HepG2 (cell line): ENCODE measurements around the gene THADA. TPM values are rescaled to one million over a fixed set of nuclear protein-coding genes. Genes with fewer than 3 reads are reported as not detected.

Experiments used
- ATAC-seq: fragments of 200-7000 bp; cut with Tn5 transposase; 3 replicates; pipeline ENCODE4 v1.9.1; 2020; ENCODE audit warnings: mild to moderate bottlenecking, moderate library complexity
- BruUV-seq: library from RNA; stranded (reverse); fragments of 400-500 nt; replicated peaks from 2 replicates; lab custom pipeline; 2021; lab: Mats Ljungman, UMichigan
- CTCF ChIA-PET: fragments of 300-600 bp; formaldehyde crosslinking; extraction: SDS; loops from one replicate; lab custom pipeline; 2021; ENCODE audit warnings: low total read pairs, inconsistent platforms, low intra/inter-chr PET ratio; lab: Yijun Ruan, JAX
- POLR2A ChIA-PET: fragments of 350-600 bp; sonication (Branson Sonifier 250); formaldehyde crosslinking; loops from one replicate; lab custom pipeline; 2020; ENCODE audit warnings: antibody characterized with exemption, inconsistent platforms; lab: Yijun Ruan, JAX
- DNase-seq: peaks from one replicate; pipeline ENCODE4 v3.0.0-alpha.2; 2015; ENCODE audit warnings: low spot score
- FAIRE-seq: peaks from 3 replicates; lab custom pipeline; 2011; peaks lifted over from hg19 to GRCh38; lab: Jason Lieb, UNC
- H2AFZ ChIP-seq: one replicate; pipeline ENCODE4 v1.6.1; 2011; ENCODE audit warnings: low read length, inconsistent platforms
- H3K27ac ChIP-seq: fragments of 300-600 bp; 3 replicates; pipeline ENCODE4 v1.8.0; 2011; ENCODE audit warnings: mixed run types, mild to moderate bottlenecking, mixed read lengths, low read length, inconsistent platforms; ENCODE audit not compliant: insufficient read depth; ENCODE audit errors: extremely low read length
- H3K27me3 ChIP-seq, 2 experiments: fragments of 200-600 bp in 1 of 2; 2 replicates in 1 of 2; 3 replicates in 1 of 2; pipeline versions ENCODE4 v1.6.0 to v1.8.0; 2011; ENCODE audit warnings: low read length in 2 of 2, mild to moderate bottlenecking in 2 of 2, moderate library complexity in 2 of 2, inconsistent platforms in 1 of 2; ENCODE audit not compliant: insufficient read depth in 2 of 2, control insufficient read depth in 1 of 2
- H3K36me3 ChIP-seq, 2 experiments: fragments of 200-600 bp in 1 of 2; replicated peaks in 1 of 2; 2 replicates in 1 of 2; 3 replicates in 1 of 2; pipeline versions ENCODE4 v1.5.1 to v1.8.0; 2011; ENCODE audit warnings: low read length in 2 of 2, inconsistent platforms in 1 of 2; ENCODE audit not compliant: insufficient read depth in 2 of 2, control insufficient read depth in 1 of 2
- H3K4me1 ChIP-seq: 2 replicates; pipeline ENCODE4 v1.5.1; 2012; ENCODE audit warnings: low read length, inconsistent platforms; ENCODE audit not compliant: insufficient read depth
- H3K4me2 ChIP-seq: 2 replicates; pipeline ENCODE4 v1.6.0; 2011; ENCODE audit warnings: low read depth, low read length, inconsistent platforms
- H3K4me3 ChIP-seq, 3 experiments: fragments of 200-600 bp in 1 of 3; sonication (generic), shearing (Covaris generic) in 1 of 3; replicated peaks in 1 of 3; 2 replicates each; pipeline ENCODE4 v1.5.1; 2011 to 2016; ENCODE audit warnings: low read length in 3 of 3, inconsistent platforms in 2 of 3, low read depth in 2 of 3, mild to moderate bottlenecking in 2 of 3, control low read depth in 1 of 3, mixed read lengths in 1 of 3; ENCODE audit not compliant: insufficient read depth in 1 of 3
- H3K79me2 ChIP-seq: one replicate; pipeline ENCODE4 v1.6.1; 2011; ENCODE audit warnings: low read length, inconsistent platforms; ENCODE audit not compliant: insufficient read depth
- H3K9ac ChIP-seq: 2 replicates; pipeline ENCODE4 v1.6.0; 2011; ENCODE audit warnings: mild to moderate bottlenecking, low read depth, low read length, inconsistent platforms; ENCODE audit not compliant: insufficient read depth
- H3K9me3 ChIP-seq: 2 replicates; pipeline ENCODE4 v1.5.1; 2012; ENCODE audit warnings: mild to moderate bottlenecking, low read length
- H4K20me1 ChIP-seq: 2 replicates; pipeline ENCODE4 v1.6.0; 2011; ENCODE audit warnings: inconsistent platforms, mild to moderate bottlenecking, low read length, moderate library complexity; ENCODE audit not compliant: insufficient read depth
- AGO2 ChIP-seq: fragments of 200-400 bp; formaldehyde crosslinking; optimal IDR thresholded peaks from 2 replicates; pipeline ENCODE3; 2017; ENCODE audit warnings: mild to moderate bottlenecking, low read depth, low read length, moderate library complexity
- CENPT ChIP-seq: sonication (generic); formaldehyde crosslinking; IDR thresholded peaks from 2 replicates; pipeline ENCODE4 v1.8.0; 2022; ENCODE audit warnings: low read depth, mild to moderate bottlenecking, moderate library complexity, missing genetic modification reagents
- CSRNP1 ChIP-seq: sonication (generic); formaldehyde crosslinking; IDR thresholded peaks from 2 replicates; pipeline ENCODE4 v1.8.1; 2023; ENCODE audit warnings: mild to moderate bottlenecking, missing genetic modification reagents
- EEA1 ChIP-seq: sonication (generic); formaldehyde crosslinking; IDR thresholded peaks from 2 replicates; pipeline ENCODE4 v1.5.1; 2020; ENCODE audit warnings: mild to moderate bottlenecking, missing genetic modification reagents, borderline replicate concordance
- LCORL ChIP-seq, 2 experiments: fragments of 450-650 bp in 1 of 2; sonication (generic) in 1 of 2; formaldehyde crosslinking in 1 of 2; IDR thresholded peaks; 2 replicates each; pipeline versions ENCODE4 v1.5.0 to v1.6.1; 2017 to 2020; ENCODE audit warnings: antibody characterized with exemption in 1 of 2, missing genetic modification reagents in 1 of 2
- MAFF ChIP-seq: IDR thresholded peaks from 2 replicates; pipeline ENCODE4 v1.6.1; 2011; ENCODE audit warnings: low read depth, low read length, improper control_type of control experiment
- MLX ChIP-seq: IDR thresholded peaks from 2 replicates; pipeline ENCODE4 v1.6.1; 2016
- MYNN ChIP-seq: sonication (generic); formaldehyde crosslinking; IDR thresholded peaks from 2 replicates; pipeline ENCODE4 v1.4.0; 2020; ENCODE audit warnings: mild to moderate bottlenecking, low read depth, missing genetic modification reagents
- NFKBIZ ChIP-seq: IDR thresholded peaks from 2 replicates; pipeline ENCODE4 v1.6.1; 2018; ENCODE audit warnings: missing genetic modification reagents, missing compliant biosample characterization
- TOE1 ChIP-seq: sonication (generic); formaldehyde crosslinking; IDR thresholded peaks from 2 replicates; pipeline ENCODE4 v1.4.0; 2020; ENCODE audit warnings: mild to moderate bottlenecking, missing genetic modification reagents
- ZNF441 ChIP-seq: sonication (generic); formaldehyde crosslinking; IDR thresholded peaks from 2 replicates; pipeline ENCODE4 v1.7.0; 2021; ENCODE audit warnings: missing genetic modification reagents, borderline replicate concordance
- ZNF619 ChIP-seq: sonication (generic); formaldehyde crosslinking; IDR thresholded peaks from 2 replicates; pipeline ENCODE4 v1.4.0; 2020; ENCODE audit warnings: mild to moderate bottlenecking, missing genetic modification reagents
- ZNF704 ChIP-seq: sonication (generic); formaldehyde crosslinking; IDR thresholded peaks from 2 replicates; pipeline ENCODE4 v1.8.1; 2023; ENCODE audit warnings: mild to moderate bottlenecking, inconsistent platforms, moderate library complexity, missing genetic modification reagents, borderline replicate concordance
- ZNF720 ChIP-seq: sonication (generic); formaldehyde crosslinking; IDR thresholded peaks from 2 replicates; pipeline ENCODE4 v1.4.0; 2020; ENCODE audit warnings: missing genetic modification reagents
- ZNF766 ChIP-seq: sonication (generic); formaldehyde crosslinking; IDR thresholded peaks from 2 replicates; pipeline ENCODE4 v1.5.0; 2020; ENCODE audit warnings: missing genetic modification reagents, borderline replicate concordance
- ZNF891 ChIP-seq: sonication (generic); formaldehyde crosslinking; IDR thresholded peaks from 2 replicates; pipeline ENCODE4 v1.5.0; 2020; ENCODE audit warnings: mild to moderate bottlenecking, missing genetic modification reagents
- ZSCAN29 ChIP-seq: sonication (generic); formaldehyde crosslinking; conservative IDR thresholded peaks from 2 replicates; pipeline ENCODE4 v1.4.0; 2020; ENCODE audit warnings: mild to moderate bottlenecking, missing genetic modification reagents
- WGBS: methylation state at CpG from one replicate; pipeline ENCODE4 v1.1.6; 2017; ENCODE audit warnings: low lambda C conversion rate; 5-methylcytosine and 5-hydroxymethylcytosine counted together
- in situ Hi-C: cut with HindIII; loops from 2 replicates; pipeline ENCODE4 v1.10.0; 2017; ENCODE audit warnings: low pct_unique_long_range_greater_than_20kb; ENCODE audit not compliant: extremely low pct_ligation_motif_present
- intact Hi-C: fragments of 100-400 bp; cut with micrococcal nuclease; formaldehyde crosslinking; loops from one replicate; pipeline ENCODE4 v1.10.0; 2022; ENCODE audit not compliant: unreplicated experiment
- polyA plus RNA-seq, 8 experiments: library from polyadenylated mRNA; depleted of rRNA in 3 of 8; stranded (reverse) in 7 of 8; unstranded in 1 of 8; fragments of >200 nt; fragmentation: Illumina TruSeq in 4 of 8; extraction: Trizol in 4 of 8; gene quantifications; 2 replicates each; pipeline versions ENCODE4 v1.2.1 to v1.2.3, GENCODE V29; 2011 to 2016; ENCODE audit warnings: low read depth in 4 of 8, missing spikeins in 1 of 8, mixed read lengths in 1 of 8; ENCODE audit not compliant: insufficient read depth in 1 of 8
- total RNA-seq, 5 experiments: library from RNA; depleted of rRNA; stranded (reverse); fragments of >200 nt; fragmentation: Illumina TruSeq; extraction: Trizol; gene quantifications; 2 replicates each; pipeline ENCODE4 v1.2.3, GENCODE V29; 2016; ENCODE audit warnings: low read depth in 1 of 5

Gene THADA
- total and polyA plus RNA-seq, 2 of the 13 experiments (the other 11 are each of a cell fraction or from before 2014, with no cell fraction given) = 12.7 to 21.7 TPM

- BruUV-seq = no TSS peak
- H3K36me3 ChIP-seq = no peaks in the 10 kb centered on the region; a peak in 2 of 5 replicates
- intact Hi-C loops (no loop called here), in situ Hi-C loops (no loop called here)
- H3K4me3 ChIP-seq = no peak overlapping the region
- no peak overlapping the region for H2AFZ ChIP-seq
- no peaks in the 10 kb centered on the region for H4K20me1 ChIP-seq
- CTCF ChIA-PET = no interaction called here
- TF ChIP-seq CENPT (CRISPR knock-in tag) = no peak
- TF ChIP-seq ZNF891 (CRISPR knock-in tag) = no peak
- 98% methylated on average over 7 of the region's 7 CpGs for WGBS
- H3K79me2 ChIP-seq = no peaks in the 10 kb centered on the region
- FAIRE-seq = no peak
- peaks cover 17% of the 10 kb centered on the region for H3K4me1 ChIP-seq
- H3K27ac ChIP-seq = no peak overlapping the region
- no peak for ATAC-seq
- DNase-seq = no peak
- no peak overlapping the region for H3K4me2 ChIP-seq
- POLR2A ChIA-PET = interaction anchor here (0.5 kb wide), 1 partner anchor 96 kb away, joined by 3 read pairs; no protein-coding TSS in a partner anchor
- no peak overlapping the region for H3K9ac ChIP-seq
- H3K27me3 ChIP-seq = no peaks in the 10 kb centered on the region
- H3K9me3 ChIP-seq = no peaks in the 10 kb centered on the region
These were observed 328.5 kb downstream of the THADA start for GRCh38 chr2:43267381-43267780.

- Histone ChIP-seq H3K27me3 (no peaks in the 10 kb centered on the region), H2AFZ (no peak overlapping the region), H3K4me3 (no peak overlapping the region), H3K9me3 (no peaks in the 10 kb centered on the region), H3K79me2 (no peaks in the 10 kb centered on the region), H3K27ac (no peak overlapping the region), H3K4me2 (no peak overlapping the region), H3K4me1 (peaks cover 13% of the 10 kb centered on the region), H3K36me3 (no peaks in the 10 kb centered on the region; a peak in 2 of 5 replicates), H4K20me1 (no peaks in the 10 kb centered on the region), H3K9ac (no peak overlapping the region)
- FAIRE-seq = no peak
- POLR2A ChIA-PET = no interaction called here
- BruUV-seq = no TSS peak
- in situ Hi-C loops = no loop called here
- intact Hi-C loops = no loop called here
- ATAC-seq = no peak
- CTCF ChIA-PET = no interaction called here
- 96% methylated on average over 4 of the region's 4 CpGs for WGBS
- no peak for DNase-seq
- TF ChIP-seq AGO2 = no peak
- TF ChIP-seq ZNF720 = no peak
- no peak for TF ChIP-seq MLX (CRISPR knock-in tag)
- no peak for TF ChIP-seq NFKBIZ (CRISPR knock-in tag)
- no peak for TF ChIP-seq MYNN
- no peak for TF ChIP-seq ZNF619
- no peak for TF ChIP-seq ZNF766
- no peak for TF ChIP-seq TOE1 (CRISPR knock-in tag)
- TF ChIP-seq ZNF441 = no peak
- no peak for TF ChIP-seq EEA1 (CRISPR knock-in tag)
- TF ChIP-seq LCORL (IDR thresholded peaks at IDR 0.05) = no peak
- no peak for TF ChIP-seq LCORL (CRISPR knock-in tag; IDR thresholded peaks at IDR 0.05)
- TF ChIP-seq MAFF = no peak
- TF ChIP-seq CSRNP1 (CRISPR knock-in tag) = no peak
- no peak for TF ChIP-seq ZNF704
- no peak for TF ChIP-seq ZSCAN29 (CRISPR knock-in tag)
- no peak for TF ChIP-seq ZNF891 (CRISPR knock-in tag)
These were observed 329.1 kb downstream of the THADA start for GRCh38 chr2:43266711-43267111.
